GM18519 (cell line): ENCODE results near the gene HRH4.

Experiments used
- ATAC-seq: cut with Tn5 transposase; IDR thresholded peaks from one replicate; pipeline ENCODE4 v1.9.1; 2021; ENCODE audit warnings: mild to moderate bottlenecking, moderate library complexity; ENCODE audit not compliant: unreplicated experiment, low FRiP score

Gene HRH4

GRCh38 chr18:24462838-24463775 is 2.7 kb downstream of the HRH4 start:
- ATAC-seq = no peak

GRCh38 chr18:24465486-24465885 is 5.0 kb downstream of the HRH4 start:
- ATAC-seq = no peak

GRCh38 chr18:24466771-24467170 is 6.3 kb downstream of the HRH4 start:
- ATAC-seq = no peak

- no peak for ATAC-seq
Measured at GRCh38 chr18:24470022-24470618, 9.7 kb downstream of the HRH4 start.

- ATAC-seq = no peak
Measured at GRCh38 chr18:24470805-24471204, 10.4 kb downstream of the HRH4 start.

GRCh38 chr18:24472591-24472990 is 12.2 kb downstream of the HRH4 start:
- no peak for ATAC-seq

GRCh38 chr18:24474406-24474805 is 14.0 kb downstream of the HRH4 start:
- ATAC-seq = no peak

- ATAC-seq = no peak
Measured at GRCh38 chr18:24475926-24476589, 15.6 kb downstream of the HRH4 start.

- no peak for ATAC-seq
Measured at GRCh38 chr18:24479371-24479770, 18.9 kb downstream of the HRH4 start.

GRCh38 chr18:24482821-24483220 is 22.4 kb downstream of the HRH4 start:
- no peak for ATAC-seq

GRCh38 chr18:24485681-24486080 is 25.2 kb downstream of the HRH4 start:
- ATAC-seq = no peak

GRCh38 chr18:24486684-24487083 is 26.2 kb downstream of the HRH4 start:
- ATAC-seq = no peak

GRCh38 chr18:24488824-24489493 is 28.5 kb downstream of the HRH4 start:
- ATAC-seq = no peak

GRCh38 chr18:24490539-24490938 is 30.1 kb downstream of the HRH4 start:
- ATAC-seq = no peak

- ATAC-seq = peak; percentile 71
Measured at GRCh38 chr18:24491927-24492834, 31.7 kb downstream of the HRH4 start.

- no peak for ATAC-seq
Measured at GRCh38 chr18:24494586-24494985, 34.1 kb downstream of the HRH4 start.

GRCh38 chr18:24497031-24497754 is 36.8 kb downstream of the HRH4 start:
- no peak for ATAC-seq

GRCh38 chr18:24499814-24500213 is 39.4 kb downstream of the HRH4 start:
- no peak for ATAC-seq

GRCh38 chr18:24500217-24500616 is 39.8 kb downstream of the HRH4 start:
- no peak for ATAC-seq
